ENCODE results near the gene FARS2. TPM values are rescaled to one million over a fixed set of nuclear protein-coding genes. Genes with fewer than 3 reads are reported as not detected.

The FARS2 gene
- polyA plus RNA-seq, 3 donors: 12.2 to 21.6 (median 17.7) TPM

DNA sequence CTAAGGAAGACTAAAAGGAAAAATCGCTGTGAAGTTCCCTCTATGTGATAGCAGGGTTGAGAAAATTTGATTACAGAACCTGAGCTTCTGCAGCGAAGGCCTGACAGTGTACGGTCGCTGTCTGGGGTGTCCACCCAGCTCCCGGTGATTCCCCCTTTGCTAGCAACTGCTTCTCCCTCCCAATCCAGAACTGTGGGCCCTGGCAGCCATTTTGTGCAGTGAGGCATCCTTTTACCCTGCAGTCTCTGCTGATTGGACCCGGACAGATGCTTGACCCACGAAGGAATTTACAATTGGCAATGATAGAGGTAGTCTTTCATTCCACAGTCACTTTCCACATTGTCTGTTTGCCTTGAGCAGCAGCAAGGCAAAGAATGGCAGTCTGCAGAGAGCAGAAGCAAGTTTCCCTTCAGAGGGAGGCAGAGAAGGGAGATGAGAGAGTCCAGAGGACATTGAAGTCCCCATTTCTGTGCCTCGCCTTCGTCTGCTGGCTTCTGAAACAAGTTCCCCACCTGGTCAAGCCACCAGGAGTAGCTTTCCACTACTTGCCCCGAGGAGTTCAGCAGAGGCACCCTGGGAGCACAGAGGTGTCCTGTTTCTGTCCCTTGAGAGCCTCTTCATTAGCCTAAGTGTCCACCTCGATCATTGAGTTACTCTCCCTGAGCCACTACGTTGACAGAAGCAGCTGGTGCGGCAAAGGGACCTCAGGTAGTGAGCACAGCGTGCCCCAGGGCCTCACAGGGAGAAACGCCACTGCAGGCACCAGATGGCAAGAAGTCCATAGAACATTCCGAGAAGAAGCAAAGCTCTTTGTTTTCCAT is 375.1 kb downstream of the FARS2 start:
- intact Hi-C loops (cut with micrococcal nuclease): no loop called here
- peaks cover 9 to 10% of the 10 kb centered on the region in 2 donors for H3K36me3 Mint-ChIP-seq

DNA sequence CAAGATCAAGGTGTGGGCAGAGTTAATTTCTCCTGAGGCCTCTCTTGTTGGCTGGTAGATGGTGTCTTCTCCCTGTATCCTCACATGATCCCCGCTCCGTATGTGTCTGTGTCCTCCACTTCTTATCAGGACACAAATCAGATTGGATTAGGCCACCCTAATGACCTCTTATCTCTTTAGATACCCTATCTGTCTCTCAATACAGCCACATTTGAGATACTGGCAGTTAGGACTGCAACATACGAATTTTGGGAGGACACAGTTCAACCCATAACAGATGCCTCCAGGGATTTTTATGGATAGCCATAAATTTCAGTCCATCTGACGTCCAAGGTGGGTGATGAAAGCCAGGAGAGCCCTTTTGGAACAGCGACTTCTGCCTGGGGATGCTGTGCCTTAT is 376.4 kb downstream of the FARS2 start:
- Mint-ChIP-seq H3K27me3 (ENCODE audit: low read depth in 3 of 3) (no peaks in the 10 kb centered on the region), H3K36me3 (peaks cover 9 to 10% of the 10 kb centered on the region in 2 donors), H3K9me3 (peaks cover 12 to 20% (median 17%) of the 10 kb centered on the region in 7 donors), H3K27ac (no peak overlapping the region), H3K4me1 (peaks cover 7% of the 10 kb centered on the region), H3K4me3 (no peak overlapping the region)
- Histone ChIP-seq H3K27ac (ENCODE audit: low read depth in 1 of 2, low read length in 2 of 2) (no peak overlapping the region), H3K9ac (ENCODE audit: insufficient read depth, low read length, poor library complexity, severe bottlenecking) (no peak overlapping the region), H3K4me1 (ENCODE audit: control insufficient read depth in 1 of 2, insufficient read depth in 2 of 2, low read length in 2 of 2) (no peaks in the 10 kb centered on the region), H3K4me2 (replicated peaks; ENCODE audit: extremely low read depth, low read length, poor library complexity, severe bottlenecking) (no peak overlapping the region), H3K27me3 (ENCODE audit: control insufficient read depth in 2 of 2, insufficient read depth in 2 of 2, low read length in 2 of 2) (no peaks in the 10 kb centered on the region), H3K79me2 (ENCODE audit: insufficient read depth, low read length) (no peaks in the 10 kb centered on the region), H4K20me1 (ENCODE audit: insufficient read depth, low read length) (no peaks in the 10 kb centered on the region), H3K4me3 (replicated peaks in 1 of 3; ENCODE audit: low read depth in 2 of 3, low read length in 3 of 3) (no peak overlapping the region), H3K9me3 (replicated peaks in 1 of 2; ENCODE audit: control insufficient read depth in 1 of 2, insufficient read depth in 1 of 2, low read length in 2 of 2) (peaks cover 10 to 19% of the 10 kb centered on the region in 2 donors), H2AFZ (ENCODE audit: insufficient read depth, low read depth, low read length, poor library complexity, severe bottlenecking) (no peak overlapping the region), H3K36me3 (replicated peaks in 1 of 2; ENCODE audit: control insufficient read depth in 1 of 2, insufficient read depth in 2 of 2, low read length in 2 of 2) (peaks cover 0 to 7% of the 10 kb centered on the region in 2 donors)
- TF ChIP-seq, protein P1, sequence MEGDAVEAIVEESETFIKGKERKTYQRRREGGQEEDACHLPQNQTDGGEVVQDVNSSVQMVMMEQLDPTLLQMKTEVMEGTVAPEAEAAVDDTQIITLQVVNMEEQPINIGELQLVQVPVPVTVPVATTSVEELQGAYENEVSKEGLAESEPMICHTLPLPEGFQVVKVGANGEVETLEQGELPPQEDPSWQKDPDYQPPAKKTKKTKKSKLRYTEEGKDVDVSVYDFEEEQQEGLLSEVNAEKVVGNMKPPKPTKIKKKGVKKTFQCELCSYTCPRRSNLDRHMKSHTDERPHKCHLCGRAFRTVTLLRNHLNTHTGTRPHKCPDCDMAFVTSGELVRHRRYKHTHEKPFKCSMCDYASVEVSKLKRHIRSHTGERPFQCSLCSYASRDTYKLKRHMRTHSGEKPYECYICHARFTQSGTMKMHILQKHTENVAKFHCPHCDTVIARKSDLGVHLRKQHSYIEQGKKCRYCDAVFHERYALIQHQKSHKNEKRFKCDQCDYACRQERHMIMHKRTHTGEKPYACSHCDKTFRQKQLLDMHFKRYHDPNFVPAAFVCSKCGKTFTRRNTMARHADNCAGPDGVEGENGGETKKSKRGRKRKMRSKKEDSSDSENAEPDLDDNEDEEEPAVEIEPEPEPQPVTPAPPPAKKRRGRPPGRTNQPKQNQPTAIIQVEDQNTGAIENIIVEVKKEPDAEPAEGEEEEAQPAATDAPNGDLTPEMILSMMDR (IDR thresholded peaks at IDR 0.05): no peak
- DNase-seq: no peak
- intact Hi-C loops (cut with micrococcal nuclease): no loop called here
- 80% methylated on average over 1 of the region's 5 CpGs for WGBS (ENCODE audit: insufficient coverage)

More for the DNA sequence above, 375.1 kb downstream of the FARS2 start:
- Histone ChIP-seq H3K9ac (ENCODE audit: insufficient read depth, low read length, poor library complexity, severe bottlenecking) (no peak overlapping the region), H3K36me3 (replicated peaks in 1 of 2; ENCODE audit: control insufficient read depth in 1 of 2, insufficient read depth in 2 of 2, low read length in 2 of 2) (peaks cover 0 to 7% of the 10 kb centered on the region in 2 donors), H2AFZ (ENCODE audit: insufficient read depth, low read depth, low read length, poor library complexity, severe bottlenecking) (no peak overlapping the region), H3K27me3 (ENCODE audit: control insufficient read depth in 2 of 2, insufficient read depth in 2 of 2, low read length in 2 of 2) (no peaks in the 10 kb centered on the region), H3K79me2 (ENCODE audit: insufficient read depth, low read length) (no peaks in the 10 kb centered on the region), H3K4me1 (ENCODE audit: control insufficient read depth in 1 of 2, insufficient read depth in 2 of 2, low read length in 2 of 2) (no peaks in the 10 kb centered on the region), H3K27ac (ENCODE audit: low read depth in 1 of 2, low read length in 2 of 2) (no peak overlapping the region), H3K9me3 (replicated peaks in 1 of 2; ENCODE audit: control insufficient read depth in 1 of 2, insufficient read depth in 1 of 2, low read length in 2 of 2) (peaks cover 10 to 19% of the 10 kb centered on the region in 2 donors), H4K20me1 (ENCODE audit: insufficient read depth, low read length) (no peaks in the 10 kb centered on the region), H3K4me3 (replicated peaks in 1 of 3; ENCODE audit: low read depth in 2 of 3, low read length in 3 of 3) (no peak overlapping the region), H3K4me2 (replicated peaks; ENCODE audit: extremely low read depth, low read length, poor library complexity, severe bottlenecking) (no peak overlapping the region)
- H3K27ac Mint-ChIP-seq: no peak overlapping the region
- peaks cover 12 to 24% (median 17%) of the 10 kb centered on the region in 7 donors for H3K9me3 Mint-ChIP-seq
- DNase-seq: no peak
- 96% methylated on average over 9 of the region's 16 CpGs for WGBS (ENCODE audit: insufficient coverage)
- no peaks in the 10 kb centered on the region for H3K27me3 Mint-ChIP-seq (ENCODE audit: low read depth in 3 of 3)
- TF ChIP-seq, protein P1 (IDR thresholded peaks at IDR 0.05): no peak
- peaks cover 10% of the 10 kb centered on the region for H3K4me1 Mint-ChIP-seq
- no peak overlapping the region for H3K4me3 Mint-ChIP-seq

Data from CD14-positive monocyte (primary cell).